ENCODE results near the gene ABHD17A.

ABHD17A gene

GRCh38 chr19:1885398-1886119 lies at the start of gene ABHD17A:
TSS of gene ABHD17A (minus strand) at chr19:1885496. CDS start at chr19:1881566, 3,930 bp downstream.
- peak; percentile 95 for DNase-seq (ENCODE audit: low spot score)

GRCh38 chr19:1933942-1934341 lies 48.6 kb upstream of the ABHD17A start:
- no peak for DNase-seq (ENCODE audit: low spot score)

- no peak for DNase-seq (ENCODE audit: low spot score)
Measured at GRCh38 chr19:1933244-1933643, 47.9 kb upstream of the ABHD17A start.

GRCh38 chr19:1932395-1932794 lies 47.1 kb upstream of the ABHD17A start:
- no peak for DNase-seq (ENCODE audit: low spot score)

DNA sequence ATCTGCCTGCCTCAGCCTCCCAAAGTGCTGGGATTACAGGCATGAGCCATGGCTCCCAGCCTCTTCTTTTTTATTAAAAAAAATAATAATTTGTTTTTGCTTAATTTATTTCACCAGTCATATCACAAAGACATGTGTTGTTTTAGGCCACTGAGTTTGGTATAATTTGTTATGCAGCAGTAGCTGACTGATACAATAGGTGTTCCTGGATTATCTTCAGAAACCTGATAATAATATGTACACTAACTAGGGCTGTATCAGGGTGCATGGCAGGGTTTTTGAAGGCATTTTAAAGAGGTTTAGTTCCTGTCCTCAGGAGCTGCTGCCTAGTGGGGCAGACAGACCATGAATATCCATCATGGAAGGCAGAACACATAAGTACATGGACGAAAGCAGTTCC lies 46.1 kb upstream of the ABHD17A start:
- no peak for DNase-seq (ENCODE audit: low spot score)

DNA sequence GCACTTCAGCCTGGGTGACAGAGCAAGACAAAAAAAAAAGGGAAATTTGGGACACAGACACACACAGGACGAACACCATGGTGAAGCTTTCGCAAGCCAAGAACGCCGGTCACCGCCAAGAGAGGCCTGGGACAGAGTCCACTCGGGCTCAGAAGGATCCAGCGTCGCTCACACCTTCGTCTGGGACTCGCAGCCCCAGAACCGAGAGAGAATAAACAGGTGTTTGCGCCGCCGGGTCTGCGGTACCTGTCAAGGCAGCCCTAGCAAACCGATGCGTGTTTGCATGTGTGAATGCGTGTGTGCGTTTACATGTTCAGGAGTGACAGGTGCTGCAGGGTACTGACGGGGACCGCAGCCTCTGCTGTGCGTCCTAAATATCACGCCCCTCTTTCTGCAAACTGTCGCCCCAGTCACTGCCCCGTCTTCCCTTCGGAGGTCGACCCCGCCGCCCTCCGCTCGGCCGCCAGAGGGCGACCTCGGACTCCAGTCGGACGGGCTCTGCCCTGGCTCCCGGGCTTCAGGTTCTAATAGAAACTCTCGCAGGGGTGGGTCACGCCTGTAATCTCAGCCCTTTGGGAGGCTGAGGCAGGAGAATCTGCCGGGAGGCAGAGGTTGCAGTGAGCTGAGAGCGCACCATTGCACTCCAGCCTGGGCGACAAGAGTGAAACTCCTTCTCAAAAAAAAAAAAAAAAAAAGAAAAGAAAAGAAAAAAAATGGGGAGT lies 43.9 kb upstream of the ABHD17A start:
- peak; percentile 69 for DNase-seq (ENCODE audit: low spot score)

DNA sequence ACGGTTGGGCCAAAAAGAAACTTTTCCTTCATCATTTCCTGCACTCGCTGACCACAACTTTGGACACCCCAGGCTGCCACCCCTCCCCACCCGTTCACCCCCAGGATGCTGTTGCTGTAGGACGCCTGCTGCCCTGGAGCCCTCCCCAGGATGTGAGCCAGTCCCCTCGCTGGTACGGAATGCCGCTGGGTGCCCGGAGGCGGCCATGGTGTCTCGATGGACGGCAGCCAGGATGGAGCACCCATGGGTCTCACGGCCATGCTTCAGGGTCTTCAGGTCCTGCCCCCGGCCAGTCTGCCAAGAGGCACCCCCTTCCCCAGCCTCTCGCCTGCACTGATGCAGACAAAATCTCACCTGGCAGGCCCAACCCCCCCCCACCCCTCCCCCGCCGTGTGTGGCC lies 40.2 kb upstream of the ABHD17A start:
- no peak for DNase-seq (ENCODE audit: low spot score)

GRCh38 chr19:1924320-1924961 lies 39.1 kb upstream of the ABHD17A start:
- DNase-seq (ENCODE audit: low spot score): no peak

DNA sequence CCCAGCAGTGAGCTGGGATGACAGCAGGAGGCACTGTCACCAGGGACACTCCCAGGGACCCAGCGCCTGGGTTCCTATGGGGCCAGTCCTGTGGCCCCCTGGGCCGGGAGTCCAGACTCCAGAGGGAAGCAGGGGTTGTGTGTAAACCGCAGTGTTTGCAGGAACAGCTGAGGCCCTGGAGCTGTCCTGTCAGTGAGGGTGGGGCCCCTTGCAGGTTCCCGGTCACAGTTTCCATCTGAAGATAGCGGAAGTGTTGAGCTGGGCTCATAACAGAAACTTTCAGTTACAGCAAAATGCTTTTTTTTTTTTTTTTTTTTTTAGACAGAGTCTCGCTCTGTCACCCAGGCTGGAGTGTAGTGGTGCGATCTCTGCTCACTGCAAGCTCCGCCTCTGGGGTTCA lies 38.0 kb upstream of the ABHD17A start:
- DNase-seq (ENCODE audit: low spot score): no peak

DNA sequence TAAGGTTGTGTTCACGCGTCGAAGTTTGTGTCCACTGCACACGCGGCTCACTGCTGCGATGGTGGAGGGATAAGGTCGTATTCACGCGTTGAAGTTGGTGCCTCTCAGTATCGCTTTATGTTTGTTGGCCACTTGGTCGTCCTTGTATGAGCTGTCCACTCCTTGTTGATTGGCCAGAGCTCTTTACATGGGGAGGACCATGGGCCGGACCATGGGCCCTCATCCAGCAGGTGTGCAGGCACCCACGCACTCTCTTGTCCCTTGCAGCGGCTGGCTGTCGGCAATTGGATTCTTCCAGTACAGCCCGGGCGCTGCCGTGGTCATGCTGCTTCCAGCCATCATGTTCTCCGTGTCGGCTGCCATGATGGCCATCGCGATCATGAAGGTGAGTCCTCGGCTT lies 37.5 kb upstream of the ABHD17A start:
- DNase-seq (ENCODE audit: low spot score): no peak

DNA sequence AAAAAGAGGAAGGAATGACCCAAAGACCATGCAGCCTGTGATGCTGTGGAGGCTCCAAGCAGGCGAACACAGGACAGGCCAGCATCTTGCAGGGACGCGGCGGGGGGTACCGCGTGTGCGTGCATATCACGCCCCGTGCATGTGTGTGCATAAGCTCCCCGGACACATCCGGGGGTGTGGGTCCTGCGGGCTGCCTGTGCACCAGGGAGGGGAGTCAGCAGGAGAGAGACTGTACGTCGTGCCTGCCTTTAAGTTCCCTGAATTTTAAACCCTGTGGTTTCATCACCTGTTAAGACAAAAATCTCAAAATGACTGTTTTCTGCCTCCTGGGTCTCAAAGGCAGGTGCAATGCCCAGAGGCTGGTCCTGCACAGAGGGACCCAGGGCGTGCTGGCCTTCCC lies 36.5 kb upstream of the ABHD17A start:
- DNase-seq (ENCODE audit: low spot score): no peak

DNA sequence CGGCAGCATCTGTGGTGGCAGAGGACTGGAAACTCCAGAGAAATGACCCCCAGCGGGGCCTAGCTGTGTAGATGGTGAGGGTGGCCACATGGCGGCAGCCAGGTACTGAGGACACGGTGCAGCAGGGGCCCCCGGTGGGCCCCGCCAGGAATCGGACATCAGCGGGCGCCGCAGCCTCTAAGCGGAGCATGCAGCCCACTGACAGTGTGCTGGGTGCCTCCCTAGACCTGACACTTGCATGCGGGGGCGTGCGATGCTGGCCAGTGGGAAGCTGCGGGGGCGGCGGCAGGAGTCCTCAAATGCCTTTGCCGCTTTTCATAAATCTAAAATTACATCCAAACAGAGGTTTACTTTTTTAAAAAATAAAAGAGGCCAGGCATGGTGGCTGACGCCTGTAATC lies 36.0 kb upstream of the ABHD17A start:
- no peak for DNase-seq (ENCODE audit: low spot score)

DNA sequence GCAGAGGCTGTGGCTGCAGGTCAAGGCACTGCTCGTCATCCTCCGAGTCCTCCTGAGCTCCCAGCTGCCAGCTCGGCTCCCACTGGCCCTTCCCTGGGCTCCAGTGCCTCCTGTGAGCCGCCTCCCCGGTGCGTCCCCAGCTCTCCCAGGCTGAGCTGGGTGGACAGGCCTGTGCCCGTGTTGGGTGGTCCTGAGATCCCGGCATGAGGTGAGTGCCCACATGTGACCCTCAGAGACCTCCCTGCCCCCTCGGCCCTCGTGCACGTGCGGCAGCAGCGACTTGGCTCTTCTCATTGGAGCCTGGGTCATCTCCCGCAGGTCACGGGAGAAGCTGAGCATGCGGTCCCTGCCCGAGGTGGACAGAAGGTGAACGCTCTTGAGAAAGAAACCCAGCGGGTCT lies 35.3 kb upstream of the ABHD17A start:
- no peak for DNase-seq (ENCODE audit: low spot score)

GRCh38 chr19:1918975-1919374 lies 33.7 kb upstream of the ABHD17A start:
- DNase-seq (ENCODE audit: low spot score): no peak

DNA sequence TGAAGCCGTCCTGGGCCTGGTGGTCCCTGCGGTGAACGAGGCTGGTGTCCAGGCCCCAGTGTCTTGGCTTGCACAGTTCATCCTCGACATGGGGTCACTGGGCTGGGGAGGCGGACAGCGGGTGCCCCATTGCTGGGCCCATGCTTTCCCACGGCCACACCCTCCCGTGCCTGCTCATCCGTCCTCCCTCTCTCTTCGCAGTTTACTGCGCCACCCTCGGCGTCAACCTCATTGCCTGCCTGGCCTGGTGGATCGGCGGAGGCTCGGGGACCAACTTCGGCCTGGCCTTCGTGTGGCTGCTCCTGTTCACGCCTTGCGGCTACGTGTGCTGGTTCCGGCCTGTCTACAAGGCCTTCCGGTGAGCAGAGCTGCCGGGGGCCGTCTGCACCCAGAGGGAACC lies 32.6 kb upstream of the ABHD17A start:
- DNase-seq (ENCODE audit: low spot score): no peak

DNA sequence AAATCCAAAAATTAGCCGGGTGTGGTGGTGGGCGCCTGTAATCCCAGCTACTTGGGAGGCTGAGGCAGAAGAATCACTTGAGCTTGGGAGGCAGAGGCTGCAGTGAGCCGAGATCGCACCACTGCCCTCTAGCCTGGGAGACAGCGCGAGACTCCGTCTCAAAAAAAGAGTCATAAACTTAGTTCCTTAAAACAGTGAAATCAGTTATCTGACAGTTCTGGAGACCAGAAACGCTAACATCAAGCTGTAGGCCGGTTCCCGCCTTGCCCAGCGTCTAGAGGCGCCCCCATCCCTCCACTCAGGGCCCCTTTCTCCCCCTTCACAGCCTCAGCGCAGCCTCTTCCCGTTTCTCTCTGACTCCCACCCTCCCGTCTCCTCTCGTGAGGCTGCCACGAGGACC lies 31.9 kb upstream of the ABHD17A start:
- DNase-seq (ENCODE audit: low spot score): no peak

DNA sequence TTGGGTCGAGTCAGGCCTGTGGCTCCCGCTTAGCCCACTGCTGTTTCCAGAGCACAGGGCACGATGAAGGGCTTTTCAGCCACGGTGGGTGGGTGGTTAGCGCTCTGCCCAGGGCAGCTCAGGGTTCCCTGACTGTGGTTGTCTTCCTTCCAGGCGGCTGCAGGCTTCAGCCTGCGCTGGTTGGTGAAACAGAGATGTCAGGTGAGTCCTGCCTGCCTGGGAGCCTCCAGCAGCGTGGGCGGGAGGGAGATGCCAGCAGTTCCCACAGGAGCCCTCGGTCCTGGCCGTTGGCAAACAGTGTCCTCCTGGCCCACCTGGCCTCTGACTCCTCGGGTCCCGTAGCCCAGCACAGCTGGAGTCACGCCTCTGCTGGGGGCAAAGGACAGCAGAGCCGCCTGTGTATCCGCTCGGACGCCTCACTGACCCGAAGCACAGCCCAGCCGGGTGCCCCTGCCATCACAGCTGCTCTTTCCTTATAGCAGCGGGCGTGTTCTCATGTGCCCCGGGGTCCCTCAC lies 29.6 kb upstream of the ABHD17A start:
- no peak for DNase-seq (ENCODE audit: low spot score)

- no peak for DNase-seq (ENCODE audit: low spot score)
Measured at GRCh38 chr19:1913781-1914577, 28.7 kb upstream of the ABHD17A start.

GRCh38 chr19:1912760-1913505 lies 27.6 kb upstream of the ABHD17A start:
- DNase-seq (ENCODE audit: low spot score): no peak

DNA sequence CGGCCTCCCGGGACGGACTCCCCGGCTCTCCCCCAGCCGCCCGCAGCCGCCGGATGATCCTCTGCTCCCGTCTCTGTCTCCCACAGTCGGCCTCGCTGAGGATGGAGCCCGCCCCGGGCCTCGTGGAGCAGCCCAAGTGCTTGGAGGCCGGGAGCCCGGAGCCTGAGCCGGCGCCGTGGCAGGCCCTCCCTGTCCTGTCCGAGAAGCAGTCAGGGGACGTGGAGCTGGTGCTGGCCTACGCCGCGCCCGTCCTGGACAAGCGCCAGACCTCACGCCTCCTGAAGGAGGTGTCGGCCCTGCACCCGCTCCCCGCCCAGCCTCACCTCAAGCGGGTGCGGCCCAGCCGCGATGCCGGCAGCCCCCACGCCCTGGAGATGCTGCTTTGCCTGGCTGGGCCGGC lies 26.7 kb upstream of the ABHD17A start:
- no peak for DNase-seq (ENCODE audit: low spot score)

GRCh38 chr19:1911098-1911497 lies 25.8 kb upstream of the ABHD17A start:
- DNase-seq (ENCODE audit: low spot score): no peak
